Measurements from ENCODE around the gene LAX1.

The LAX1 gene

GRCh38 chr1:203813581-203814341 lies 48.8 kb downstream of the LAX1 start:
- no peak for DNase-seq
- no peak for TF ChIP-seq POLR2A (IDR thresholded peaks at IDR 0.05; ENCODE audit: low read length)
- TF ChIP-seq GATA1 (IDR thresholded peaks at IDR 0.05; ENCODE audit: low read depth, low read length): no peak

DNA sequence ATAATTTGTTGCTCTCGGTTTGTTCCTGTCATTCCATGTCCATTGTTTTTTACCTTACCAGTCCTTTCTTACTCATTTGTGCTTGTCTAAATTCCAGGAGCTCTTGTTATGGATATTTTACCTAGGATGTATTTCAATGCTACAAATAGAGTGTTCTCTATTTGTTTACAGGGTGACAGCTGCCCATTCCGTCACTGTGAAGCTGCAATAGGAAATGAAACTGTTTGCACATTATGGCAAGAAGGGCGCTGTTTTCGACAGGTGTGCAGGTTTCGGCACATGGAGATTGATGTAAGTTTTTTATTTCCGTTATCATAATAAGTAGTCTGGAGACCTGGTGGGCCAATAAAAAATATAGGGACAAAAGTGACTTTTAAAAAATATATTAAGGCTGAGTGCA lies 53.4 kb downstream of the LAX1 start:
- no peak for TF ChIP-seq POLR2A (IDR thresholded peaks at IDR 0.05; ENCODE audit: low read length)
- DNase-seq: no peak

- TF ChIP-seq POLR2A (IDR thresholded peaks at IDR 0.05; ENCODE audit: low read length): no peak
- TF ChIP-seq GATA1 (IDR thresholded peaks at IDR 0.05; ENCODE audit: low read depth, low read length): no peak
- DNase-seq: no peak
These were observed 58.3 kb downstream of the LAX1 start for GRCh38 chr1:203823306-203823705.

Measured in erythroblast (primary cell).